ENCODE data around the gene BTBD8.

Gene BTBD8

DNA sequence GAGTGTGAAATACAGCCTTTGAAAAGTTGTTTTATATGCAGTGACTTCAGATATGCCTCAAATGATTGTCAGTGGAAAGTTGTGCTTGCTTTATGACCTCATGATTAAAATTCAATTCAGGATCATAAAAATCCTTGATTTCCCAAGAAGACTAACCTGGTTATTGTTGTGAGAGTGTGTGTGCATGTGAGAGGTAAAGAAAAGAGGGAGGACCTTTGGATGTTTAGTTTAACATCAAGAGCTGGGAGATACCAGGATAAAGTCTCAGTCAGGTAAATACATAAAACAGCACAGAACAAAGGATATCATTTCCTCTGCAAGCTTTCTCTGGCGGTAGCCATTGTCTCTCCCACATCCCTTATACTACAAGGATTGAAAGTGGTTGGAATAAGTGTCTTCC lies 14.4 kb downstream of the BTBD8 start:
- ATAC-seq = no peak

DNA sequence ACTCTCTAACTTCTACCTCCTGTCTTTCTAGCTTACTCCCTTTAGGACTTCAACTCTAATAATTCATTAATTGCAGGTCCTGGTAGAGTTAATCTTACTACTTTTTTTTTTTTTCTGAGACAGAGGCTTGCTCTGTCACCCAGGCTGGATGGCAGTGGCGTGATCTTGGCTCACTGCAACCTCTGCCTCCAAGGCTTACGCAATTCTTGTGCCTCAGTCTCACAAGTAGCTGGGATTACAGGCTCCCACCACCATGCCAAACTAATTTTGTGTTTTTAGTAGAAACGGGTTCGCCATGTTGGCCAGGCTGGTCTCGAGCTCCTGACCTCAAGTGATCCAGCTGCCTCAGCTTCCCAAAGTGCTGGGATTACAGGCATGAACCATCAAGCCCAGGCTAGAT lies 15.7 kb downstream of the BTBD8 start:
- no peak for ATAC-seq

DNA sequence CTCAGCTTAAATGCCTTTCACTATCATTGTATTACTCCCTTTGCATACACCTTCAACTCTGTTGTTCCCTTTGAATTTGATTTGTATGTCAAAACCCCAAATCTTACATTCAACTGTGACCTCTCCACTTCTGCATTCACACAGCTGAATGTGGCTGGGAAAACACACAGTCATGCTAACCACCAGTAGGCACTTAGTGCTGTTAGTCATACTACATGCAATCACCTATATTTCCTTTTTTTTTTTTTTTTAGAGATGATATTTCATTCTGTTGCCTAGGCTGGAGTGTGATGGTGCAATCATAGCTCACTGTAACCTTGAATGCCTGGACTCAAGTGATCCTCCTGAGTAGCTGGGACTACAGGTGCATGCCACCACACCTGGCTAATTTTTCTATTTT lies 16.2 kb downstream of the BTBD8 start:
- peak; percentile 55 to 68 for ATAC-seq

DNA sequence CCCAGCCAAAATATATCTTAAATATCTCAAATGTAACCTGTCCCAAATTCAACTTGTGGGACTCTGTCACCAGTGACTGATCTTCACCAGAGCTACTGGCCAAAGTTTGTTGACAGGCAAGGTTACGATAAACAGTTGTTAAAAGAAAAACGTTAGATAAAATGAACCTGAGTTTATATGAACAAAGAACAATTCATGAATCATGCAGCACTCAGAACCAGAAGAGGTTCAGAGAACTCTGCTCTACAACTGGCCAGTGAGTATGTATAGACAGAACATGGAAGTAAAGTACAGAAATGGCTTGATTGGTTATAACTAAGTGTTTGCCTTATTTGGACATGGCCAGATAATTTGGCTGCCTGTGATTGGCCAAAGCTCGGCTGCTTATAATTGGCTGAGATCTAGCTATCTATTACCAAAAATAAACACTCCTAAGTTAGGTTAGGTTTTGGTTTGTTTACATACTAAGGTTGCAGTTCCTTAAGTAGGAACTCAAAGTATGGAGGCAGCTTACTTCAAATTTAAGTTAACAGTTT lies 25.5 kb downstream of the BTBD8 start:
- ATAC-seq = no peak

DNA sequence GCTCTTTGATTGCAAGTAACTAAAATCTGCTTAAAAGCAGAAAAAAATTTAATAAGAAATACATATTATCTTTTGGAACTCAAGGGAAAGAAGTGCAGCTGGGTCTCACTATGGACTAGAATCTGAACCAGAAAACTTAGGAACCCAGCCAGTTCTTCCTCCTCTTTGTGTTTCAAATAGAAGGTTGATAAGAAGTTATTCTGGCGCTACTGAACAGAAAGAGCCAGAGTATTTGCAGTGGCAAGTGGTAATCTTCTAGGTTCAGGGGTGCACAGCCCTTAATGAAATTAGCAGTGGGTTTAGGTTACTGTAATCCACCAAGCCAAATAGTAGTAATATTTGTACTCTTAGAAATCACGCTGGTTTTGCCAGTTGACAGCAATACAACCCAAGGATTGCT lies 28.5 kb downstream of the BTBD8 start:
- ATAC-seq = no peak

DNA sequence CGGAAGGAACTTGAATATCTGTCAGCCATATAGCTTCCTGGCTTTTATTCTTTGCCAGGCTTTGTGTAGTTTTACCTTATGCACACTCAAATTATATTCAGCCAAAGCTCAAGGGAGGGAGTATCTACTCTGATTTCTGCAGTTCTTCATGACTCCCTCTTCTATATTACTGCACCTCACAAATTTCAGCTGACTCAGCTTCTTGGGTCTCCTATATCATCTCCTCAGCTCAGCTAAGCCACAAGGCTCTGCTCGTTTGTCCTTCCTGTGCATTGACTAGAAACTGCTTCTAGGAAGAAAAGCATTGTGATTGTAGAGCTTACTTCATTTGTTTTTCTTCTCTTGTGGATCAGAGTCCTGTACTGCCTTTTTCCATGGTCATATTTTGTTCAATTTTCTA lies 37.4 kb downstream of the BTBD8 start:
- no peak for ATAC-seq

DNA sequence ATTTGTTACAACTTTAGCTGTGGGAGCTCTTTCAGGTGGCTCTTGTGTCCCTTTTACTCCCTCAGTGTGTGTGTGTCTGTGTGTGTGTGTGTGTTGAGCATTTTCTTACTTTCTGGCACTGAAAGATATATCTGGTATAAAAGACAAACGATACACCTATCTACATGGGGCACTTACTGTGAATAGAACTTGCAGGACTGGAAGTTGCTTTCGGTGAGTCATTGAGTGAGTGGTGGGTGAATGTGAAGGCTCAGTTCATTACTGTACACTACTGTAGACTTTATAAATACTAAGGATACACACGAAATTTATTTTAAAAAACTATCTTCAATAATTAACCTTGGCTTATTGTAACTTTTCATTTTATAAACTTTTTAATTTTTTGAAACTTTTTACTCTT lies 38.7 kb downstream of the BTBD8 start:
- ATAC-seq = no peak

DNA sequence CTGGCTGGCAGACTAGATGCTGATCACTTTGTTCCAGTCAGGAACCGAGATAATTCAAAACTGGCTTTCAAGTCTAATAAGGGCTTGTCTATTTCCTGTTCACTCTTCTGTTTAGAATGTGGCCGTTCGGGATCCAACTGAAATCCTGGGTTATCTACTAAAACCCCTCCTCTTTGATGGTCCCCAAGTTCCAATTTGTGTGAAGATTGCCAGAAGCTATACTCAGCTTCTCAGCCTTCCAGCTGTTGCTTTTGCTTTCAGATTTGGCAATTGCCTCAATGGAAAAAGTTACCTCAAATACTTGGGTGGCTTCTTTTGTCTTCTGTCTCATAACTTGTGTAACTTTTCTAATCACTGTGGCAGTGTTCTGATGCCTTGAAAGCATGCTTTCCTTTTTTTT lies 43.7 kb downstream of the BTBD8 start:
- peak; percentile 60 to 69 for ATAC-seq

DNA sequence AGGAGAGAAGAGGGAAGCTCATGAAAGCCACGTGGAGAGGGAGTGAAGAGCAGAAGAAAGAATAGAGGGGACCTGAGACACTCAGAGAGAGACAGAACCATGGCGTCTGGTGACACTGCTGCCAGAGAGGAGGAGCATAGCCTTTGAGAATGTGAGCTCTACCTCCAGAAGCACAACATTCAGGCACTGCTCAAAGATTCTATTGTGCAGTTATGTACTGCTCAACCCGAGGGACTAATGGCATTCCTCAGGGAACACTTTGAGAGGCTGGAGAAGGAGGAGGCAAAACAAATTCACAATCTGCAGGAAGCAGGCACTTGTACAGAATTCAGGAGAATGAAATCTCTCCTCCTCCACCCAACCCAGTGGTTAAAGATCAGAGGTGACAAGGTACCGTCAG lies 45.1 kb downstream of the BTBD8 start:
- no peak for ATAC-seq

DNA sequence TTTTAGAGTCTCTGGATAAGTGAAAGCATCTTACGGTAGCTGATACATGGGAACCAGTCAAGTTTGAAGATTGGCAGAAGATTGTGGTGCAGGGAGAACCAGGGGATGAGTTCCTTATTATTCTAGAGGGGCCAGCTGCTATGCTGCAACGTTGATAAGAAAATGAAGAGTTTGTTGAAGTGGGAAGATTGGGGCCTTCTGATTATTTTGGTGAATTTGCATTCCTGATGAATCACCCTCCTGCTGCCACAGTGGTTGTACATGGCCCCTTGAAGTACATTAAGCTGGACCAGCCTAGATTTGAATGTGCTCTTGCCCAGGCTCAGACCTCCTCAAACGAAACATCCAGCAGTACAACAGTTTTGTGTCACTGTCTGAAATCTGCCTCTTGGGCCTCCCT lies 45.9 kb downstream of the BTBD8 start:
- ATAC-seq = no peak

DNA sequence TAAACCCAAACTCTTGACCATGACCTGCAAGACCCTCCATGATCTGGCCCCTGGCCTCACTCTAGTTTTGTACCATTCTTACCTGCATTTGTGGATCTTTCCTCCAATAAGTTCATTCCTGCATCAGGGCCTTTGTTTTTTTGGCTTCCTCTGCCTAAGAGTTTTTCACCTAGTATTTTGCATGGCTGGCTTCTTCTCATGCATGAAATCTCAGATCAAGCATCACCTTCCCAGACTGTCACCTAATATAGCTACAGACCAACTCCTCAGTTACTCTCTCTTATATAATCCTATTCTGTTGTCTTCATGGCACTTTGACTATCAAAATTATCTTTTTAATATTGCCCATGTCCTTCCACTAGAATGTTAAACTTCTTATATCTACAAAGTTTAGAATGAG lies 54.2 kb downstream of the BTBD8 start:
- no peak for ATAC-seq

DNA sequence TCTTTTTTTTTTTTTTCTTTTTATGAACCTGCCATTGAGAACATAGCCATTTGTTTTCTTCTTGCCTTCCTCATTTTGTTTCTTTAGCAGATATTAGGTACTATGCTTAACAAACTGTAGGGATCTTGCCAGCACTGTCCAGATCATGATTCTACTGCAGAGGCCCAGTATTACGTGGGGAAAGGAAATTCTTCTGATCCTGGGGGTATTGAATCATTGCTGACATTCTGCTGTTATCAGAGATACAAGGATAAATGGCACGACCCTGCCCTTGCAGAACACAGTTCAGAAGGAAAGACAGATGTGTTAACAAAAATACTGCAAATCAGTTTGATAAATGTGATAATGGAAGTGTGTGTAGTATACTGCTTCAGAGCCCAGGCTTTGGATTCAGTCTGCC lies 56.2 kb downstream of the BTBD8 start:
- ATAC-seq = no peak

DNA sequence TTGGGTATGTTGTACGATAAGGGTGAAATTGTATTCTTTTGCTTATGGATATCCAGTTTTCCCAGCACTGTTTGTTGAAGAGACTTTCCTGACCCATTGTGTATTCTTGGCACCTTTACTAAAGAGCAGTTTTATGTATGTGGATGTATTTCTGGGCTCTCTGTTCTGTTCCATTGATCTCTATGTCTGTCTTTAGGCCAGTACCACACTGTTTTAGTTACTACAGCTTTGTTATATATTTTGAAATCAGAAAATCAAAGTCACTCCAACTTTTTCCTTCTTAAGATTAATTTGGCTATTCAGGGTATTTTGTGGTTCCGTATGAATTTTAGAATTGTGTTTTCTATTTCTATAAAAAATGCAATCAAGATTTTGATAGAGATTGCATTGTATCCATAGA lies 74.8 kb downstream of the BTBD8 start:
- ATAC-seq = no peak

DNA sequence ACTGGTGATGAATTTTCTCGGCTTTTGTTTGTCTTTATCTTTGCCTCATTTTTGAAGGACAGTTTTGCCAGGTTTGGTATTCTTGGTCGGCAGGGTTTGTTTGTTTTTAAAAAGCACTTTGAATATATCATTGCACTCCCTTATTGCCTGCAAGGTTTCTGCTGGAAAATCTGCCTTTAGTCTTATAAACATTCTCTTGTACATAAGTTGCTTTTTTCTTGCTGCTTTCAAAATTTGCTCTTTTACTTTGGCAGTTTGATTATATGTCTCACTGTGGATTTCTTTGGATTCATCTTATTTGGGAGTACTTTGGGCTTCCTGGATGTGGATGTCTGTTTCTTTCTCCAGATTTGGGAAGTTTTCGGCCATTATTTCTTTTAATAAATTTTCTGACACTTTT lies 79.4 kb downstream of the BTBD8 start:
- no peak for ATAC-seq

DNA sequence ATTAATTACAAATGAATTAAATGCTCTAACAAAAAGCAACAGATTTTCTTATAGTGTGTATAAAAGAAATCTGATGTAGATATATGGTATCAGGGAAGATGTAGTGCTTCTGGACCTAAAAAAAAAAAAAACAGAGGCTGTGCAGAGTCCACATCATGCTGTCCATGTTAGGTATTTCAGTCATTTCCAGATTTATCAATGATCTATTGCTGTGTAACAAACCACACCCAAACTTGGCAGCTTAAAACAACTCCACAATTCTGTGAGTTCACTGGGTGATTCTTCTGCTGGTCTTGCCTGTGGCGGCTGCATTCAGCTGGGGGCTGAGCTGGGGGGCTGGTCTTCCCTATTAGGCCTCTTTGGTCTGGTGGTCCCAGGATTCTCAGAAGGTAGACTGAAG lies 85.2 kb downstream of the BTBD8 start:
- ATAC-seq = no peak

DNA sequence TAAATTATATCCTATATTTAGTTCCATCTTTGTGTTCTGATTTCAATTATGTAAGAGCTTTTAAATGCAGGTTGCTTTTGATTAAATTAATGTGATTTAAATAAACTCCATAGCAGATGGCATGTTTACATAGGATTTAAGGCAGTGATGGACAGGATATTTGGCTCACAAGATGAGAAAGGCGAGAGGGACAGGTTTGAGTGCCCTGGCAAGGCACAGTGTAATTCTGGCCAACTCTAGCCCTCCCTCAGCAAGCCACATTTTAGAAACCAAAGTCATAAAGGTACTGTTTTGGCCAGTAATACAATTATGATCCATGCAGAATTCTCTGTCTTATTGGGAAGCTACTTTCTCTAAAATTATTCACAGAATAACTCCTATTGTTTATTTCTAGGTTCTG lies 87.0 kb downstream of the BTBD8 start:
- no peak for ATAC-seq

DNA sequence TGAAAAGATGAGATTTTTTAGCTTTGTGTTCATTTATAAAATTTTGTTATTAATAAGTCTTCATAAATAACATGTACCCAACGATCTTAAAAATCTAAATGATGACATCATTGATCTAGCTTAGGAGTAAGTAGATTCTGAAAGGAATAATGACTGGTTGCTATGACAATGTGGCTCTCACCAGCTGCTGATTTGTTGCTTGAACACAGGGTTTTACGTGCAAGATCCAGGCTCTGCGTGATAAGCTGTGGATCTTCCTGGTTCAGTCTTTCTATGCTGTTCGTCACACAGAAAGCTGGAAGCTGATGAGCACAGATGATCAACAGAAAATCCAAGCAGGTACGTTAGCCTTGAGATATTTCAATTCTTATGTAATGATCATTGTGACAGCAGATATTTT lies 88.5 kb downstream of the BTBD8 start:
- no peak for ATAC-seq

DNA sequence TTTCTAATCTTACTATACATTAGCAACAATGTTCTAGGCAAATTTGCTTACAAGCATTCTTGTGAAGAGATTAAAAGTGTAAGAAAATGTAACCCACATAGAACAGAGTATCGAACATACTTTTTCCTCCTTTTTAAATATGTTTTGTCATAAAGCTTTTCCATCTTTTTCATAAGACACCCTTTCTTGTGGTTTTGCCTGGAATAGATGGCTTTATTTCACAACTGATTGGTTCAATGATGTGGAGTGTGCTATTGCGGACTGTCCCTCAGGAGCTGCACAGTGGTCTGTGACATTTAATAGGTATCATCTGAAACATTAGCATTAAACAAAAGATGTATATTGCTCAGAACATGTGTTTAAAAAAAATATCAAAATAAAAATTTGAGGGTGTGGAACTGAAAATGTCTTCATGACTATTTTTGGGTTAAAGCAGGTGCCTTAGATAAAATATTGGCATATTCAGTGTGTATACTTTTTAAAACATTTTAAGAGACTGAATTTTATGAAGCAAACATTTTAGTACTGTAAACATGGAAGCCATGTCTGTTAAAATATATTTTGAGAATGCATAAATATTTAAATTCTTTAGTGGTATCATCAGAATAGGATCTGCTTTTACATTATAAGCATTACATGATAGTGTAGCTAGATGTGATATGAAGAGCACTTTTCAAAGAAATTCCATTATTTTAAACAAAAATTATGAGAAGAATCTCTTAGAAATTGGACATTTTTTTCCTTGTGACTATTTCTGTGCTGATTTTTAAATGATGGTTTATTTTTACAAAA lies 89.3 kb downstream of the BTBD8 start:
- ATAC-seq = no peak

DNA sequence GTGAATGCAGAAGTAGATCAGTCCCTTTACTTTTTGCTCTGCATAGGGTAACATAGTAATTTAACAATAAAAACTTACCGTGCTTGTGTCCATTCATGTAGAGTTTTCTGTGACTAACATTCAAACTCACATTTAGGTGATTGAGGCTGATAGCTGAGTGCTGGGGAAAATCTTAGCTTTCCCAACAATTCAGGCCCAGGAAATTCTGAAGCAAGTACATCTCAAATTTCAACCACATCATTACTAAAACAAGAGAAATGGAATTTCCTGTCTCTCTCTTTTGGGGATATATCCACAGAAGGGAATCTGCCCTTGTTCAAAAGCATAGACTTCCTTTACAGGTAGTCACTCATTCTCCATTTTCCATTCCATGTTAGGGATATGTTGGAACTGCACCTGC lies 104.5 kb downstream of the BTBD8 start:
- ATAC-seq = no peak

DNA sequence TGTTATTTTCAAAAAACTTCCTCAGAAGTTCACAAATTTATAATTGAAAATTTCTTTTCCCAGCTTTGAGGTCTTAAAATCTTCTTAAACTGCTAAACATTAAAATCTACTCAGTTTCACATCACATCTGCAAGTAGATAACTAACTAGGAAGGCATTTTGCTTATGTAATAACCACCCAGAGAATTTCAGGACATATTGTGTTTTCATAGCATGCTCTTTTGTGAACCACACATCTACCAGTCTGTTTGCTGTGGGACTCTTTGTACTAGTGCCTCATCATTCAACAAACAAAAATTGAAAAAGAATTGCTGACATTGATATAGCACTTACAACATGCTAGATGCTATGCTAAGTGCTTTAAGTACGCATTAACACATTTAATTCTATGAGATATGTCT lies 105.9 kb downstream of the BTBD8 start:
- ATAC-seq = no peak

DNA sequence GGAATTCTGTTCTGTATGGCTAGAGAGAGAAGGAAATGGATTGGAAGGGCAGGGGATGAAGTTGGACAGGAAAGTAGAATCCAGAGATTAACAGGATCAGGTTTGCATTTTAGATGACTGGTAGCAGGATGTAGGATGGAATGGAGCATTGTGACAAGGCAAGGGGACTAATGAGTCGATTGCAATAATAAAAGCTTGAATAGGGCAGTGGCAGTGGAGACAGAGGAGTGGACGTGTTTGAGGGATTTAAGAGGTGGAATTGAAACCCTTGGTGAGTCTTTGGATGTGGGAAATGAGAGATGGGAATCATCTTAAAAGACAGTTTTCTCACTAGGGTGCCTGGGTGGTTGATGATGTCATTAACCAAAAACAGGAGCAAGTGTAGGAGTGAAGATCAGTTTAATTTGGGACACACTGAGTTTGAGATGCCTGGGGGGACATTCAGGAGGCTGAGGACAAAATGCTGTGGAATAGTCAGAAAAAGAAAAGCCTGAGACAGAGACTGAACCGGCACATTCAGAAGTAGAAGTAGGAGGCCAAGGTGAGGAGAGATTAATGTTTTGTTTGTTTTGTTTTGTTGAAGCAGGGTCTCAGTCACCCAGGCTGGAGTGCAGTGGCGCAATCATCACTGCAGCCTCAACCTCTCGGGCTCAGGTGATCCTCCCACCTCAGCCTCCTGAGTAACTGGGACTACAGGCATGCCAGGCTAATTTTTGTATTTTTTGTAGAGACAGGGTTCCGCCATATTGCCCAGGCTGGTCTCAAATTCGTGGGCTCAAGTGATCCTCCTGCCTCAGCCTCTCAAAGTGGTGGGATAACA lies 108.5 kb downstream of the BTBD8 start:
- no peak for ATAC-seq

DNA sequence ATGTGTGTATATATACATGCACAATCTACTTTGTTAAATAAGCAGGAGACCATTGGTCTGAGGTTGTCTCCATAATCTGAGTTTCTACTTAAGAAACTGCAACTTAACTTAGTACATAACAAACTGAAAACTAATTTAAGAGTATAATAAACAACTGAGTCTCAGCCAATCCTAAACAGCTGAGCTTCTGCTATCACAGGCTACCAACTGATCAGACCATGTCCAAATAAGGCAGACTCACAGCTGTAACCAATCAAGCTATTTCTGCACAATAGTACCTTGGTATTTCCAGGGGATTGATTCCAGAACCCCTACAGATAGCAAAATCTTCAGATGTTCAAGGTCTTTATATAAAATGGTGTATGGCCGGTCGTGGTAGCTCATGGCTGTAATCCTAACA lies 111.6 kb downstream of the BTBD8 start:
- ATAC-seq = no peak

DNA sequence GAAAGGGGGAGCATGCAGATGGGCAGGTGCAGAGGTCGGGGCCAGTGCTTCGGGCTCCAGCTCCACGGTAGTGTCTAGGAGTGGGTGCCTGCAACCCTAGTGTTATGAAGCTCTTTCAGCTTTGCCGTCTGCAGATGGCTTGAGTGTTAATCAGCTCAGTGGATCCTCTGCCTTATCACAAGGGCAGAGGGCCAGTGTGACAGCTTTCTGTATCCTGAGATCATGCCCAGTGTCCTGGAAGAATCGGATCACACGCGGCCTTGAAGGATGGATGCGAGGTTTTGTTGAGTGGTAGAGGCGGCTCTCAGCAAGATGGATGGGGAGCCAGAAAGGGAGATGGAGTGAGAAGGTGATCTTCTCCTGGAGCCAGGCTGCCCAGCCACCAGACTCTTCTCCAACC lies 112.1 kb downstream of the BTBD8 start:
- ATAC-seq = no peak

DNA sequence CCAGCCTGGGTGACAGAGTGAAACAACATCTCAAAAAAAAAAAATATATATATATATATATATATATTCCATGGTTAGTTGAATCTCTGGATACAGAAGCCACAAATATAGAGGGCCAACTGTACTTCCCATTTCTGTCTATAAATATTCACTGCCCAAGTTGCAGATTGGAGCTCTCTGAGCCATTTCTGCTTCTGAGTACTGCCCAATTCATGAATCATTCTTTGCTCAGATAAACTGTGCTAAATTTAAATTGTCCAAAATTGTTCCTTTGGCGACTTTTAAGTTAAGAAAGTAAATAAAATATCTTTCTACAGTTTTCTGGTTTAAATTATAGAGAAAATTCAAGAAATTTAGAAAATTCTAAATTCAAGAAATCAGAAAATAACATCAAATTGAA lies 114.4 kb downstream of the BTBD8 start:
- no peak for ATAC-seq

Data from activated CD4-positive, CD25-positive, alpha-beta regulatory T cell treated with anti-CD3 and anti-CD28 coated beads, Interleukin-2, amount 50 U/mL, for 24 hours (primary cell).